H9 (cell line): Measurements from ENCODE around the gene A1CF. TPM values are rescaled to one million over a fixed set of nuclear protein-coding genes. Genes with fewer than 3 reads are reported as not detected.
A peak's percentile ranks its signal among the peaks of the same experiment; 100 is the strongest.

Experiments used
- DNase-seq: peaks from one replicate; pipeline ENCODE4 v3.0.0-alpha.2; 2017
- H2AFZ ChIP-seq: one replicate; pipeline ENCODE4 v1.6.1; 2013; ENCODE audit warnings: mild to moderate bottlenecking, low read length, control low read depth, moderate library complexity
- H2AK5ac ChIP-seq: 2 replicates; pipeline ENCODE4 v1.6.1; 2013; ENCODE audit warnings: low read length, control low read depth, mixed read lengths; ENCODE audit not compliant: insufficient read length
- H2BK120ac ChIP-seq: one replicate; pipeline ENCODE4 v1.6.1; 2013; ENCODE audit warnings: low read depth, mild to moderate bottlenecking, low read length, control low read depth, inconsistent platforms; ENCODE audit not compliant: poor library complexity, severe bottlenecking
- H2BK12ac ChIP-seq: 2 replicates; pipeline ENCODE4 v1.6.1; 2013; ENCODE audit warnings: low read length, control low read depth, mixed read lengths, low read depth; ENCODE audit not compliant: insufficient read length
- H2BK15ac ChIP-seq: 2 replicates; pipeline ENCODE4 v1.6.1; 2013; ENCODE audit warnings: low read depth, low read length, control low read depth
- H2BK20ac ChIP-seq: one replicate; pipeline ENCODE4 v1.6.1; 2013; ENCODE audit warnings: low read depth, mild to moderate bottlenecking, low read length, control low read depth, inconsistent platforms; ENCODE audit not compliant: poor library complexity, severe bottlenecking
- H2BK5ac ChIP-seq: 2 replicates; pipeline ENCODE4 v1.6.1; 2013; ENCODE audit warnings: low read length, control low read depth, mixed read lengths; ENCODE audit not compliant: insufficient read length
- H3K14ac ChIP-seq: 2 replicates; pipeline ENCODE4 v1.6.1; 2013; ENCODE audit warnings: low read length, control low read depth; ENCODE audit not compliant: insufficient read depth
- H3K18ac ChIP-seq: 2 replicates; pipeline ENCODE4 v1.6.1; 2013; ENCODE audit warnings: low read depth, mild to moderate bottlenecking, mixed read lengths, low read length, control low read depth; ENCODE audit not compliant: insufficient read length
- H3K23ac ChIP-seq: 2 replicates; pipeline ENCODE4 v1.6.1; 2013; ENCODE audit warnings: low read length, control low read depth, mixed read lengths, low read depth; ENCODE audit not compliant: insufficient read length
- H3K23me2 ChIP-seq: 2 replicates; pipeline ENCODE4 v1.6.1; 2013; ENCODE audit warnings: low read depth, mild to moderate bottlenecking, mixed read lengths, low read length, control low read depth; ENCODE audit not compliant: insufficient read length, poor library complexity, severe bottlenecking
- H3K27ac ChIP-seq: 2 replicates; pipeline ENCODE4 v1.5.1; 2013; ENCODE audit warnings: low read length, control low read depth, mixed read lengths, low read depth; ENCODE audit not compliant: insufficient read length
- H3K27me3 ChIP-seq: 2 replicates; pipeline ENCODE4 v1.6.1; 2013; ENCODE audit warnings: low read length, control low read depth, inconsistent platforms; ENCODE audit not compliant: insufficient read depth
- H3K4ac ChIP-seq: 2 replicates; pipeline ENCODE4 v1.6.1; 2013; ENCODE audit warnings: low read depth, mild to moderate bottlenecking, control low read depth, inconsistent platforms, low read length, moderate library complexity
- H3K4me1 ChIP-seq: 2 replicates; pipeline ENCODE4 v1.6.1; 2013; ENCODE audit warnings: low read length, control low read depth, inconsistent platforms; ENCODE audit not compliant: insufficient read depth
- H3K4me2 ChIP-seq: 2 replicates; pipeline ENCODE4 v1.6.1; 2013; ENCODE audit warnings: low read length, control low read depth, mixed read lengths; ENCODE audit not compliant: insufficient read length, insufficient read depth
- H3K56ac ChIP-seq: 2 replicates; pipeline ENCODE4 v1.6.1; 2013; ENCODE audit warnings: low read depth, mild to moderate bottlenecking, mixed read lengths, low read length, control low read depth; ENCODE audit not compliant: insufficient read length
- H3K79me1 ChIP-seq: 2 replicates; pipeline ENCODE4 v1.6.1; 2013; ENCODE audit warnings: low read depth, mild to moderate bottlenecking, moderate library complexity, low read length, control low read depth, inconsistent platforms; ENCODE audit not compliant: insufficient read depth, poor library complexity, severe bottlenecking
- H3K79me2 ChIP-seq: 2 replicates; pipeline ENCODE4 v1.6.1; 2013; ENCODE audit warnings: low read length, control low read depth, inconsistent platforms; ENCODE audit not compliant: insufficient read depth
- H3K9ac ChIP-seq: 2 replicates; pipeline ENCODE4 v1.6.1; 2013; ENCODE audit warnings: low read length, control low read depth, mixed read lengths; ENCODE audit not compliant: insufficient read length; ENCODE audit errors: extremely low read depth
- H3K9me3 ChIP-seq: one replicate; pipeline ENCODE4 v1.6.1; 2013; ENCODE audit warnings: low read depth, low read length, inconsistent platforms; ENCODE audit not compliant: control insufficient read depth
- H3T11ph ChIP-seq: one replicate; pipeline ENCODE4 v1.6.1; 2013; ENCODE audit warnings: mild to moderate bottlenecking, low read length, control low read depth, inconsistent platforms
- H4K20me1 ChIP-seq: one replicate; pipeline ENCODE4 v1.6.1; 2013; ENCODE audit not compliant: control insufficient read depth, insufficient read length, insufficient read depth
- H4K5ac ChIP-seq: 2 replicates; pipeline ENCODE4 v1.6.1; 2013; ENCODE audit warnings: low read depth, mild to moderate bottlenecking, mixed read lengths, low read length, control low read depth; ENCODE audit not compliant: insufficient read length
- H4K8ac ChIP-seq: replicated peaks from 2 replicates; pipeline ENCODE4 v1.6.1; 2013; ENCODE audit warnings: low read length, control low read depth, mixed read lengths, low read depth; ENCODE audit not compliant: insufficient read length
- H4K91ac ChIP-seq: 2 replicates; pipeline ENCODE4 v1.6.1; 2013; ENCODE audit warnings: low read depth, mild to moderate bottlenecking, moderate library complexity, mixed read lengths, low read length, control low read depth; ENCODE audit not compliant: insufficient read length
- H3K27ac Mint-ChIP-seq, 3 experiments: 2 replicates in 2 of 3; 3 replicates in 1 of 3; pipeline ENCODE4 v1.8.0; 2020 to 2021; ENCODE audit warnings: mixed read lengths in 3 of 3, mild to moderate bottlenecking in 1 of 3, moderate library complexity in 1 of 3
- H3K27me3 Mint-ChIP-seq: 2 replicates; pipeline ENCODE4 v1.8.0; 2021; ENCODE audit warnings: low read depth, mild to moderate bottlenecking, moderate library complexity, mixed read lengths
- H3K36me3 Mint-ChIP-seq, 3 experiments: 2 replicates in 2 of 3; 3 replicates in 1 of 3; pipeline ENCODE4 v1.8.0; 2020 to 2021; ENCODE audit warnings: low read depth in 3 of 3, mixed read lengths in 3 of 3; ENCODE audit not compliant: insufficient read depth in 1 of 3
- H3K4me1 Mint-ChIP-seq, 2 experiments: 2 replicates each; pipeline ENCODE4 v1.8.0; 2020; ENCODE audit warnings: mixed read lengths in 2 of 2
- H3K4me3 Mint-ChIP-seq, 2 experiments: 2 replicates in 1 of 2; 3 replicates in 1 of 2; pipeline ENCODE4 v1.8.0; 2020 to 2021; ENCODE audit warnings: mild to moderate bottlenecking in 2 of 2, mixed read lengths in 2 of 2, moderate library complexity in 1 of 2
- H3K9me3 Mint-ChIP-seq, 2 experiments: 2 replicates in 1 of 2; 3 replicates in 1 of 2; pipeline ENCODE4 v1.8.0; 2020; ENCODE audit warnings: mild to moderate bottlenecking in 2 of 2, mixed read lengths in 2 of 2, moderate library complexity in 1 of 2
- WGBS: extraction: QIAGEN DNeasy Blood & Tissue Kit; methylation state at CpG from one replicate; pipeline ENCODE4 v1.1.7; 2013; ENCODE audit warnings: missing lambda C conversion rate, low lambda C conversion rate, mixed read lengths; ENCODE audit not compliant: insufficient read length; ENCODE audit errors: extremely low coverage; 5-methylcytosine and 5-hydroxymethylcytosine counted together
- total RNA-seq: library from RNA; stranded (reverse); gene quantifications from 2 replicates; pipeline ENCODE4 v1.2.1, GENCODE V29; 2021
- TF ChIP-seq, protein P1 (sequence below): fragments of 200-600 bp; sonication (generic); conservative IDR thresholded peaks from 3 replicates; pipeline ENCODE4 v1.8.0; 2021; ENCODE audit warnings: antibody characterized with exemption, mild to moderate bottlenecking

The A1CF gene
- total RNA-seq, 1 experiment from 2014 or later: not detected

GRCh38 chr10:50805981-50806622, 79.3 kb downstream of the A1CF start:
- Mint-ChIP-seq H3K27me3 (no peaks in the 10 kb centered on the region), H3K27ac (peak overlapping the region; percentile 56 to 65 (median 60); a peak in 5 of 7 replicates), H3K9me3 (no peaks in the 10 kb centered on the region), H3K4me3 (no peak overlapping the region), H3K4me1 (peaks cover 19 to 22% of the 10 kb centered on the region in 2 experiments), H3K36me3 (no peaks in the 10 kb centered on the region)
- H2AFZ ChIP-seq: peak overlapping the region; percentile 67
- H2BK120ac ChIP-seq: no peak overlapping the region
- no peaks in the 10 kb centered on the region for H3K9me3 ChIP-seq
- no peak overlapping the region for H3K14ac ChIP-seq
- H2BK15ac ChIP-seq: no peak overlapping the region
- no peaks in the 10 kb centered on the region for H4K20me1 ChIP-seq
- H3K79me1 ChIP-seq: no peaks in the 10 kb centered on the region
- H4K8ac ChIP-seq: no peak overlapping the region
- no peak overlapping the region for H2BK12ac ChIP-seq
- no peak overlapping the region for H3K18ac ChIP-seq
- H4K91ac ChIP-seq: no peak overlapping the region
- H3K56ac ChIP-seq: no peak overlapping the region
- no peak overlapping the region for H3K4ac ChIP-seq
- H4K5ac ChIP-seq: no peak overlapping the region
- H3K4me2 ChIP-seq: no peak overlapping the region
- H3T11ph ChIP-seq: no peak overlapping the region
- H3K27me3 ChIP-seq: no peaks in the 10 kb centered on the region
- no peak overlapping the region for H3K27ac ChIP-seq
- DNase-seq: no peak
- WGBS: no CpG with 5 or more reads among the region's 2 CpGs
- no peak overlapping the region for H3K9ac ChIP-seq
- no peaks in the 10 kb centered on the region for H3K23me2 ChIP-seq
- no peak overlapping the region for H3K23ac ChIP-seq
- no peak overlapping the region for H2BK5ac ChIP-seq
- no peak overlapping the region for H2AK5ac ChIP-seq
- H2BK20ac ChIP-seq: no peak overlapping the region
- peaks cover 3% of the 10 kb centered on the region; the same call in 1 of the 2 replicates for H3K4me1 ChIP-seq
- TF ChIP-seq, protein P1, sequence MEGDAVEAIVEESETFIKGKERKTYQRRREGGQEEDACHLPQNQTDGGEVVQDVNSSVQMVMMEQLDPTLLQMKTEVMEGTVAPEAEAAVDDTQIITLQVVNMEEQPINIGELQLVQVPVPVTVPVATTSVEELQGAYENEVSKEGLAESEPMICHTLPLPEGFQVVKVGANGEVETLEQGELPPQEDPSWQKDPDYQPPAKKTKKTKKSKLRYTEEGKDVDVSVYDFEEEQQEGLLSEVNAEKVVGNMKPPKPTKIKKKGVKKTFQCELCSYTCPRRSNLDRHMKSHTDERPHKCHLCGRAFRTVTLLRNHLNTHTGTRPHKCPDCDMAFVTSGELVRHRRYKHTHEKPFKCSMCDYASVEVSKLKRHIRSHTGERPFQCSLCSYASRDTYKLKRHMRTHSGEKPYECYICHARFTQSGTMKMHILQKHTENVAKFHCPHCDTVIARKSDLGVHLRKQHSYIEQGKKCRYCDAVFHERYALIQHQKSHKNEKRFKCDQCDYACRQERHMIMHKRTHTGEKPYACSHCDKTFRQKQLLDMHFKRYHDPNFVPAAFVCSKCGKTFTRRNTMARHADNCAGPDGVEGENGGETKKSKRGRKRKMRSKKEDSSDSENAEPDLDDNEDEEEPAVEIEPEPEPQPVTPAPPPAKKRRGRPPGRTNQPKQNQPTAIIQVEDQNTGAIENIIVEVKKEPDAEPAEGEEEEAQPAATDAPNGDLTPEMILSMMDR: no peak
- no peaks in the 10 kb centered on the region for H3K79me2 ChIP-seq
